ENCODE results near the gene ATRIP.

DNA sequence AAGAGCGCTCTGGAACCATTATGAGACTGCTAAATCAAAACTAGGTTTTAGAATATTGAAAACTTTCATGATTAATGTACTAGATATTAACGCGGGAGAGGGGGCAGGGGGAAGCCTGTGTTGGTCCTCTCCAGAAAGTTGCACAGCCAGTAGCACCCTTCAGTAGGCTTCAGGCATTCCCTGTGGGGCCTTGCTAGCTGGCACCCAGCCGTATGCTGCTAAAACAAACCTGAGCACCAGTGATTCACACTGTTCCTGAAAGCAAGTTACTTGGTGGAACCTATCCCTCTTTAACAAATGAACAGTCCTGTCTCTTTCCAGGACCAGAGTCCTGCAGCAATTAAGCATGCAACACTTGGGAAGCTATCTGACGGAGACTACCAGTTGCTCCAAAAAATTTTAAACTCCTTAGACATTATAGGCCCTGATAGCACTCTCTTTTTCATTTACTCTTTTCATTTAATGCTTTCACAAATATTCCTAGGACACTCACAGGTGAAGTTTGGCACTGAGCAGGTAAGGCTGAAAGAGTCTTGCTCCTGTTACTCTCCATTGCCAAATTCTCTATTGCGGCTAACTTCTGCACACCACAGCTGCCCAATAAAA, 1.2 kb upstream of the ATRIP start:
- TF ChIP-seq CTCF (IDR thresholded peaks at IDR 0.05) (no peak), ZFX (IDR thresholded peaks at IDR 0.05; ENCODE audit: borderline replicate concordance) (no peak)

Data from 22Rv1 (cell line).